ENCODE measurements around the gene C14orf119.
A peak's percentile ranks its signal among the peaks of the same experiment; 100 is the strongest.

Gene C14orf119, protein sequence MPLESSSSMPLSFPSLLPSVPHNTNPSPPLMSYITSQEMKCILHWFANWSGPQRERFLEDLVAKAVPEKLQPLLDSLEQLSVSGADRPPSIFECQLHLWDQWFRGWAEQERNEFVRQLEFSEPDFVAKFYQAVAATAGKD

DNA sequence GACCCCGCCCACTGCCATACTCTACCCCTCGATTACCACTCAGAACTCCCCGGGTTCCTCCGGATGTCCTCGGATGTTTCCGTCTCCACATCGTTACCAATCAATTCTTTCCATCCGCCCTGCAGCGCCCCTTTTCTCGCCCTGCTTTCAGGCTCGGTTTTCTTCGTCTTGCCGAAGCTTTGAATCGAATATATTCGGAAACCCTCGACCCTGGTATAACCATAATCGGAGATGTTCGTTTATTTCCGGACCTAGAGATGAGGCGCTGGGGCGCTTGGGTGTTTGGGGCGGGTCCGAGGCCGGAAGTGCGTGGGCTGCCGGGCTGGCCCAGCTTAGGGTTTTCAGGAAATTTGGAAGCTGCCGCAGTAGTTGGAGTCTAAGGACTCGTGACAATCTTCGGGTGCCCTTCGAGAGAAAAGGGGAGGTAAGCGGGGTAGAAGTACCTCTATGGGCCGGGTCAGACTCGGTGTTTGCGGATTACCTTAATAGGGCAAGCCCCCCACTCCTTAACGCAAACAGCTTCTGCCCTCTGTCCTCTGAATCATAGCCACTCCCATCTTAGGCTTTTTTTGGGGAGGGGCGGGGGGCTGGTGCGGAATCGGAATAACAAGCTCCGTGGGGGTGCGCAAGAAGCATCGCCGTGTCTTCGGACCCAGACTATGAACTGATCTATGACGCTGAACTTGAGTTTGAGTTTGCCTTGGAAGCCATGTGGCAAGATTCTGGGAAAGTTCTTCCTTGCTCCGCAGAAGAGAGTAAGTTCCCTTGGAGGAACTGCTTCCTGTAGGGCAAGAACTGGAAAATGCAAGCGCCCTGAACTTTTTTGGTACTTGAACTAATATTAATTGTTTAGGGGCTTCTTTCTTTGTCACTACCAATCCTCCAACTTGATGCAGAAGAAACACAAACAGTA lies at the start of gene C14orf119:
Gene C14orf119 (plus strand): TSS at position 310 of the 913 bp plus-strand sequence. CDS start 2,154 bp downstream, outside the sequence.
- H3K4me1 ChIP-seq (ENCODE audit: control insufficient read depth, insufficient read depth, low read length) = peaks cover 11% of the 10 kb centered on the region
- H3K27ac ChIP-seq (ENCODE audit: low read depth, low read length) = peak within 1 kb of the TSS; percentile 97
- H3K9me3 ChIP-seq (ENCODE audit: control insufficient read depth, insufficient read depth, low read depth, low read length) = no peaks in the 10 kb centered on the region
- H3K27me3 ChIP-seq (ENCODE audit: control insufficient read depth, insufficient read depth, low read length) = no peaks in the 10 kb centered on the region
- peaks cover 52% of the 10 kb centered on the region for H3K36me3 ChIP-seq (ENCODE audit: control insufficient read depth, insufficient read depth, low read length)
- peak within 1 kb of the TSS; percentile 91 for H3K4me3 ChIP-seq (ENCODE audit: low read depth, low read length)
- H3K9ac ChIP-seq (ENCODE audit: low read length) = peak within 1 kb of the TSS; percentile 94

DNA sequence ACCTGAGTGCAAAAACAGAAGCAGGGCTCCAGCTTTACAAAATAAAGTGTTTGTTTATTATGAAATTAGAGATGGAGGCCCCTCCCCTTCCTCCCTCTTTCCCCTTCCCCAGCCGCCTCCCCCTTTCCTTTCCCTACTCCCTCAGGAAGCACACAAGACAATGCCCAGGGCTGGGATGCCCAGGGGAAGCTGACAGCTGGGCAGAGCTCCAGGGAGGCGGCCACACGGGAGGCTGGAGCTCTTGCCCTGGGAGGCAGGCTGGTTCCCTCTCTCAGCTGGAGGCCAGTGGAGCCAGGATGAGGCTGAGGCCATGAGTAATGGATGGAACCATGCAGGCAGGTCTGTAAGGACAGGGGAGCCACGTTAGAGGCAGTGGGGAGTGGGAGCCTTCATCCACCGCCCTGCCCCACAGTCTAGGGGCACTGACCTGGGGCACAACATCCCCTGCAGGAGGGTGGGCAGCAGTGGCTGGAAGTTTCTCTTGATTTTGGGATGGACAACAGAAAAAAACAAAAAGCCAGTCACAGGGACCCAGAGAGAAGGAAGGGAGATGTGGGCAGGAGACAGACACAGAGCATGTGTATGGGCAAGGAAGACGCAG lies 48.2 kb upstream of the C14orf119 start:
- no peak overlapping the region for H3K27ac ChIP-seq (ENCODE audit: low read depth, low read length)

GRCh38 chr14:23047751-23048693 lies 47.3 kb upstream of the C14orf119 start:
- Histone ChIP-seq H3K9ac (ENCODE audit: low read length) (no peak overlapping the region), H3K27ac (ENCODE audit: low read depth, low read length) (no peak overlapping the region), H3K4me1 (ENCODE audit: control insufficient read depth, insufficient read depth, low read length) (peaks cover 21% of the 10 kb centered on the region; the same call in 1 of the 2 replicates), H3K9me3 (ENCODE audit: control insufficient read depth, insufficient read depth, low read depth, low read length) (no peaks in the 10 kb centered on the region), H3K36me3 (ENCODE audit: control insufficient read depth, insufficient read depth, low read length) (peaks cover 25% of the 10 kb centered on the region), H3K4me3 (ENCODE audit: low read depth, low read length) (no peak overlapping the region), H3K27me3 (ENCODE audit: control insufficient read depth, insufficient read depth, low read length) (no peaks in the 10 kb centered on the region)

More for the DNA sequence above, 48.2 kb upstream of the C14orf119 start:
- Histone ChIP-seq H3K9ac (ENCODE audit: low read length) (no peak overlapping the region), H3K4me1 (ENCODE audit: control insufficient read depth, insufficient read depth, low read length) (peaks cover 17% of the 10 kb centered on the region; the same call in 1 of the 2 replicates), H3K27me3 (ENCODE audit: control insufficient read depth, insufficient read depth, low read length) (no peaks in the 10 kb centered on the region), H3K4me3 (ENCODE audit: low read depth, low read length) (no peak overlapping the region), H3K9me3 (ENCODE audit: control insufficient read depth, insufficient read depth, low read depth, low read length) (no peaks in the 10 kb centered on the region), H3K36me3 (ENCODE audit: control insufficient read depth, insufficient read depth, low read length) (peaks cover 21% of the 10 kb centered on the region)

GRCh38 chr14:23049011-23049410 lies 46.3 kb upstream of the C14orf119 start:
- no peak overlapping the region for H3K9ac ChIP-seq (ENCODE audit: low read length)
- no peaks in the 10 kb centered on the region for H3K9me3 ChIP-seq (ENCODE audit: control insufficient read depth, insufficient read depth, low read depth, low read length)
- peaks cover 20% of the 10 kb centered on the region; the same call in 1 of the 2 replicates for H3K4me1 ChIP-seq (ENCODE audit: control insufficient read depth, insufficient read depth, low read length)
- H3K27ac ChIP-seq (ENCODE audit: low read depth, low read length) = no peak overlapping the region
- H3K36me3 ChIP-seq (ENCODE audit: control insufficient read depth, insufficient read depth, low read length) = peaks cover 28% of the 10 kb centered on the region
- no peaks in the 10 kb centered on the region for H3K27me3 ChIP-seq (ENCODE audit: control insufficient read depth, insufficient read depth, low read length)
- H3K4me3 ChIP-seq (ENCODE audit: low read depth, low read length) = no peak overlapping the region

GRCh38 chr14:23051141-23052057 lies 43.9 kb upstream of the C14orf119 start:
- no peak overlapping the region for H3K4me3 ChIP-seq (ENCODE audit: low read depth, low read length)
- no peak overlapping the region for H3K9ac ChIP-seq (ENCODE audit: low read length)
- no peak overlapping the region for H3K27ac ChIP-seq (ENCODE audit: low read depth, low read length)
- H3K9me3 ChIP-seq (ENCODE audit: control insufficient read depth, insufficient read depth, low read depth, low read length) = no peaks in the 10 kb centered on the region
- H3K36me3 ChIP-seq (ENCODE audit: control insufficient read depth, insufficient read depth, low read length) = peaks cover 32% of the 10 kb centered on the region
- peaks cover 17% of the 10 kb centered on the region for H3K4me1 ChIP-seq (ENCODE audit: control insufficient read depth, insufficient read depth, low read length)
- no peaks in the 10 kb centered on the region for H3K27me3 ChIP-seq (ENCODE audit: control insufficient read depth, insufficient read depth, low read length)

GRCh38 chr14:23052182-23052623 lies 43.1 kb upstream of the C14orf119 start:
- H3K27me3 ChIP-seq (ENCODE audit: control insufficient read depth, insufficient read depth, low read length) = peaks cover 4% of the 10 kb centered on the region; the same call in 1 of the 2 replicates
- no peak overlapping the region for H3K9ac ChIP-seq (ENCODE audit: low read length)
- H3K36me3 ChIP-seq (ENCODE audit: control insufficient read depth, insufficient read depth, low read length) = peaks cover 32% of the 10 kb centered on the region
- H3K27ac ChIP-seq (ENCODE audit: low read depth, low read length) = no peak overlapping the region
- peaks cover 20% of the 10 kb centered on the region for H3K4me1 ChIP-seq (ENCODE audit: control insufficient read depth, insufficient read depth, low read length)
- H3K9me3 ChIP-seq (ENCODE audit: control insufficient read depth, insufficient read depth, low read depth, low read length) = no peaks in the 10 kb centered on the region
- H3K4me3 ChIP-seq (ENCODE audit: low read depth, low read length) = no peak overlapping the region

GRCh38 chr14:23052671-23053070 lies 42.6 kb upstream of the C14orf119 start:
- Histone ChIP-seq H3K36me3 (ENCODE audit: control insufficient read depth, insufficient read depth, low read length) (peaks cover 32% of the 10 kb centered on the region), H3K27ac (ENCODE audit: low read depth, low read length) (no peak overlapping the region), H3K4me3 (ENCODE audit: low read depth, low read length) (no peak overlapping the region), H3K9ac (ENCODE audit: low read length) (no peak overlapping the region), H3K27me3 (ENCODE audit: control insufficient read depth, insufficient read depth, low read length) (peaks cover 4% of the 10 kb centered on the region; the same call in 1 of the 2 replicates), H3K4me1 (ENCODE audit: control insufficient read depth, insufficient read depth, low read length) (peaks cover 19% of the 10 kb centered on the region), H3K9me3 (ENCODE audit: control insufficient read depth, insufficient read depth, low read depth, low read length) (no peaks in the 10 kb centered on the region)

- Histone ChIP-seq H3K27me3 (ENCODE audit: control insufficient read depth, insufficient read depth, low read length) (peaks cover 4% of the 10 kb centered on the region; the same call in 1 of the 2 replicates), H3K27ac (ENCODE audit: low read depth, low read length) (no peak overlapping the region), H3K4me1 (ENCODE audit: control insufficient read depth, insufficient read depth, low read length) (peaks cover 19% of the 10 kb centered on the region), H3K9ac (ENCODE audit: low read length) (no peak overlapping the region), H3K9me3 (ENCODE audit: control insufficient read depth, insufficient read depth, low read depth, low read length) (no peaks in the 10 kb centered on the region), H3K36me3 (ENCODE audit: control insufficient read depth, insufficient read depth, low read length) (peaks cover 32% of the 10 kb centered on the region), H3K4me3 (ENCODE audit: low read depth, low read length) (no peak overlapping the region)
Measured at GRCh38 chr14:23053426-23053825, 41.9 kb upstream of the C14orf119 start.

DNA sequence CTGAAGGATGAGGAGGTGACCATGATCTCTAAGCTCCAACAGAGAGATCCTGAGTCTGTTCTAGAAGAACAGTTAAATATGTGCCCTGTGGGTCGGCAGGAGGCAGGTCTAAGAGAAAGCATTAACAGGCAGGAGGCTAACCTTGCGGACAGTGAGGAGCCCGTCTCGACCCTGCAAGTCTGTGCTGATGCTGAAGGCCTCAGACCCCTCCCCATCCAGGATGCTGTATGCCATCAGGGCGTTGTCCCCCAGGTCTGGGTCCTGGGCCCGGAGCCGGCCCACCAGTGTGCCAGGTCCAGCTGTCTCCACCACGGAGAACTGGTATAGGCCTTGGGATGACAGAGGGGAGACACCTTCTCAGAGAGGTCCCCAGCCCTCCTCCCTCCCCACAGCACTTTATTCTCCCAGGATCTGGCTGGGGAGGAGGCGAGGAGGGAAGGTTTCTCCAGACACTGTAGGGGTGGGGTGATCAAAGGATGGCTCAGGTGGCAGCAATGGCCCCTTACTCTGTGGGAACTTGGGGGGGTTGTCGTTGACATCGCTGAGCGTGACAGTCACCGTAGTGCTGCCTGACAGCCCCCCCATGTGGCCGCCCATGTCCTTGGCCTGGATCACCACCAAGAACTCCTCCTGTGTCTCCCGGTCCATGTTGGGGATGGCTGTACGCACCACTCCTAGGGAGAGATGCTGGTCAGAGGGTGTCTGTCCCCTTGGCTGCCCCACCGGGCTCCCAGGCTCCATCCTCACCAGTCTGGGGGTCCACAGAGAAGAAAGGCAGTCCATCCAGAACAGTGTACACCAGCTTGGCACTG lies 41.1 kb upstream of the C14orf119 start:
- H3K4me1 ChIP-seq (ENCODE audit: control insufficient read depth, insufficient read depth, low read length) = peaks cover 19% of the 10 kb centered on the region
- H3K36me3 ChIP-seq (ENCODE audit: control insufficient read depth, insufficient read depth, low read length) = peaks cover 32% of the 10 kb centered on the region
- H3K4me3 ChIP-seq (ENCODE audit: low read depth, low read length) = no peak overlapping the region
- H3K9me3 ChIP-seq (ENCODE audit: control insufficient read depth, insufficient read depth, low read depth, low read length) = no peaks in the 10 kb centered on the region
- peaks cover 4% of the 10 kb centered on the region; the same call in 1 of the 2 replicates for H3K27me3 ChIP-seq (ENCODE audit: control insufficient read depth, insufficient read depth, low read length)
- H3K27ac ChIP-seq (ENCODE audit: low read depth, low read length) = no peak overlapping the region
- no peak overlapping the region for H3K9ac ChIP-seq (ENCODE audit: low read length)
